Esophagus muscularis mucosa (tissue), 4 donors: ENCODE data around the gene TMED10. TPM values are rescaled to one million over a fixed set of nuclear protein-coding genes. Genes with fewer than 3 reads are reported as not detected.
A peak's percentile ranks its signal among the peaks of the same experiment; 100 is the strongest.

Source experiments
- DNase-seq: peaks from one replicate; pipeline ENCODE4 v3.0.0-alpha.2; 2017; ENCODE audit errors: extremely low spot score
- H3K27ac ChIP-seq, 4 donors: fragments of 200-600 bp; sonication (generic); replicated peaks in 1 of 4; 1 replicate in 3 of 4; 2 replicates in 1 of 4; pipeline ENCODE4 v1.5.1; 2016 to 2019; ENCODE audit warnings: mild to moderate bottlenecking in 1 of 4
- H3K27me3 ChIP-seq, 4 donors: fragments of 200-600 bp; sonication (generic); one replicate each; pipeline versions ENCODE4 v1.5.1 to v1.6.0; 2016 to 2019
- H3K36me3 ChIP-seq, 4 donors: fragments of 200-600 bp; sonication (generic); one replicate each; pipeline ENCODE4 v1.5.1; 2016 to 2019
- H3K4me1 ChIP-seq, 4 donors: fragments of 200-600 bp; sonication (generic); one replicate each; pipeline ENCODE4 v1.5.1; 2016 to 2019
- H3K4me3 ChIP-seq, 4 donors: fragments of 200-600 bp; sonication (generic); 1 replicate in 2 of 4; 2 replicates in 2 of 4; pipeline ENCODE4 v1.5.1; 2016 to 2019; ENCODE audit warnings: mild to moderate bottlenecking in 4 of 4, moderate library complexity in 1 of 4
- H3K9me3 ChIP-seq, 4 donors: fragments of 200-600 bp; sonication (generic); 1 replicate in 3 of 4; 2 replicates in 1 of 4; pipeline ENCODE4 v1.5.1; 2016 to 2019
- CTCF ChIP-seq, 3 experiments: fragments of 200-600 bp in 2 of 3; fragments of 450-650 bp in 1 of 3; sonication (generic) in 2 of 3; IDR thresholded peaks; one replicate each; pipeline ENCODE4 v1.5.1; 2017 to 2019; ENCODE audit warnings: antibody characterized with exemption in 3 of 3, mild to moderate bottlenecking in 2 of 3, moderate library complexity in 1 of 3
- EP300 ChIP-seq: sonication (generic); formaldehyde crosslinking; IDR thresholded peaks from one replicate; pipeline ENCODE4 v1.6.1; 2017; ENCODE audit warnings: antibody characterized with exemption
- POLR2A ChIP-seq: fragments of 450-650 bp; IDR thresholded peaks from one replicate; pipeline ENCODE4 v1.6.1; 2017; ENCODE audit warnings: antibody characterized with exemption, moderate library complexity, mild to moderate bottlenecking, low read depth
- POLR2AphosphoS5 ChIP-seq, 2 donors: sonication (generic); formaldehyde crosslinking; IDR thresholded peaks; one replicate each; pipeline ENCODE4 v1.6.1; 2017; ENCODE audit warnings: antibody characterized with exemption in 2 of 2
- WGBS: methylation state at CpG from one replicate; pipeline ENCODE4 v1.1.5; 2018; 5-methylcytosine and 5-hydroxymethylcytosine counted together
- intact Hi-C: fragments of 100-400 bp; cut with DNase I; formaldehyde crosslinking; loops from one replicate; pipeline ENCODE4 v1.15.1; 2023
- small RNA-seq, 3 donors: library from RNA; depleted of rRNA; stranded (forward); fragments of <200 nt; gene quantifications; one replicate each; pipeline ENCODE3, GENCODE V24; 2016
- total RNA-seq, 4 donors: library from RNA; depleted of rRNA; stranded (reverse); fragments of >200 nt; gene quantifications; one replicate each; pipeline versions ENCODE4 v1.1.0 to v1.2.1, GENCODE V29; 2016

Gene TMED10
- total RNA-seq, 4 donors from 2014 or later, result 115 to 164 (median 129) TPM

DNA sequence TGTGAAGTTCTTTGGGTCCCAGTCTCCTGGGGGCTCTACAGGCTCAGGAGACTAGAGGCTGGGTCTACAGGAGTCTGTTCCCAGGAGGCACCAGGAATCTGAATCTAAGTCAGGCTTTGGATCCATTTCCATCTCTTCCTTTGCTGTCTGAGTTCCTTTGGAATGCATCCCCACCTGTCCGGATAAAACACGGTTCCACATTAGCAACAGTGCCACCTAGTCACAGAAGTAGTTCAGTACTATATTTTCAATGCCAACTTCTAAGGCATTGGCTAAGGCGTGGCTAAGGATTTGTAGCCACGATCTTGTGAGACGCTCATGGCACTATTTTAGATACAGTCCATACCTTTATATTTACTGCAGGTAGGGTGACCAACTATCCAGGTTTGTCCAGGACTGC is 91.9 kb downstream of the TMED10 start:
- Histone ChIP-seq H3K36me3 (peaks cover 45 to 84% (median 66%) of the 10 kb centered on the region in 4 donors), H3K27ac (no peak overlapping the region), H3K4me1 (peaks cover 0 to 31% (median 28%) of the 10 kb centered on the region in 4 donors), H3K27me3 (no peaks in the 10 kb centered on the region), H3K4me3 (no peak overlapping the region), H3K9me3 (no peaks in the 10 kb centered on the region)
- no peak for DNase-seq
- intact Hi-C loops, result loop anchor here (10.0 kb wide), 2 partner anchors 80 to 170 kb away; partner anchors contain the start of gene EIF2B2
- TF ChIP-seq CTCF (IDR thresholded peaks at IDR 0.05), result peak in 2 of 3 experiments; percentile 4 to 12
- no peak for TF ChIP-seq POLR2AphosphoS5 (IDR thresholded peaks at IDR 0.05)
- WGBS, result 66% methylated on average over 5 of the region's 5 CpGs

GRCh38 chr14:75083271-75083670 is 93.1 kb downstream of the TMED10 start:
- 90% methylated on average over 1 of the region's 1 CpG for WGBS
- H3K36me3 ChIP-seq, result peaks cover 44 to 72% (median 54%) of the 10 kb centered on the region in 4 donors

DNA sequence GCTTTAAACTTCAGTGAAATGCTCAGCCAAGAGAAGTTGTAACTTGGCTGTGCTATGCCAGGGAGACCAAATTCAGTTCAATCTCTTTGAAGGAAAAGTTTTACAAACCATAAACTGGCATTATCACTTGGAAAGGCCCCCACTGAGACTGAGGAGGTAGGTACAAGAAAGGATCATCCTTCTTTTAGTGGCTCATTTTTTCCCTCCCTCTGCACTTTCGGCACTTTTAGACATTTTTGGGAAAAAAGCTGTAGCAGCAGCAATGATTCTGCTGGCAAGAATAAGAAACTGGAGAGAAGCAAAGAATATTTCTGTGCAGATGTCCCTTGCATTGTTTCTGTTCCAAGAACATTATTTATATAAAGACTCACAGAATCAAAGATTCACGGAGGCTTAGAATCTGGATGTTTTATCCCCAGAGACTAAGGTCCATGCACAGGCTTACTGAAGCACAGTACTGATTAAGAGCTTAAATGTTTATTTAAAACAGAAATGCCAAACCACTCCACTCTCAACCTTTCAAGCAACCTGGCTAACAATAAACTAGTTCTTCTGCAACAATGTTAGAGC is 94.7 kb downstream of the TMED10 start:
- H3K4me1 ChIP-seq, result peaks cover 0 to 26% (median 26%) of the 10 kb centered on the region in 4 donors
- H3K27ac ChIP-seq, result peak overlapping the region; percentile 33 to 73 (median 62)
- intact Hi-C loops, result loop anchor here (10.0 kb wide), 2 partner anchors 77 to 167 kb away; partner anchors contain the start of gene EIF2B2
- no peaks in the 10 kb centered on the region for H3K27me3 ChIP-seq
- peaks cover 29 to 57% (median 42%) of the 10 kb centered on the region in 4 donors for H3K36me3 ChIP-seq
- H3K4me3 ChIP-seq, result no peak overlapping the region
- TF ChIP-seq POLR2A, result no peak
- no peak for TF ChIP-seq EP300
- no peak for TF ChIP-seq POLR2AphosphoS5 (IDR thresholded peaks at IDR 0.05)
- TF ChIP-seq CTCF (IDR thresholded peaks at IDR 0.05), result no peak
- no peaks in the 10 kb centered on the region for H3K9me3 ChIP-seq
- 41% methylated on average over 2 of the region's 2 CpGs for WGBS
- DNase-seq, result no peak

More at GRCh38 chr14:75083271-75083670, 93.1 kb downstream of the TMED10 start:
- TF ChIP-seq POLR2AphosphoS5 (IDR thresholded peaks at IDR 0.05) (no peak), CTCF (IDR thresholded peaks at IDR 0.05) (no peak), POLR2A (no peak), EP300 (no peak)
- Histone ChIP-seq H3K27ac (no peak overlapping the region), H3K4me1 (peaks cover 0 to 28% (median 27%) of the 10 kb centered on the region in 4 donors), H3K9me3 (no peaks in the 10 kb centered on the region), H3K27me3 (no peaks in the 10 kb centered on the region), H3K4me3 (no peak overlapping the region)
- DNase-seq, result no peak
- intact Hi-C loops, result loop anchor here (10.0 kb wide), 2 partner anchors 78 to 168 kb away; partner anchors contain the start of gene EIF2B2

Small RNAs within 50 kb of the gene (small RNA-seq; reads per million reads assigned to genes)
- gene HIF1AP1 (0 reads per million in 3 donors), gene RNU4ATAC14P (0 reads per million in 3 donors)

Other genes with a start within 250 kb of the TMED10 start
- 10 to 100 TPM; 16.7 to 69.6 (median 18.4) TPM for gene PGF, start 221.0 kb downstream of the TMED10 start, total RNA-seq
- gene EIF2B2, start 173.7 kb downstream of the TMED10 start, total RNA-seq, result 10 to 100 TPM; 23.3 to 58.0 (median 45.9) TPM
- 10 to 100 TPM; 24.5 to 40.7 (median 32.9) TPM for gene MLH3, start 125.1 kb downstream of the TMED10 start, total RNA-seq
- 10 to 100 TPM in 3 of 4 donors, 1 to 10 TPM in 1; 9.1 to 20.3 (median 16.9) TPM for gene ACYP1, start 112.6 kb downstream of the TMED10 start, total RNA-seq
- 1 to 10 TPM; 4.3 to 7.1 (median 5.9) TPM for gene ZC2HC1C, start 107.0 kb downstream of the TMED10 start, total RNA-seq
- gene NEK9, start 49.6 kb downstream of the TMED10 start, total RNA-seq, result 100 to 1,000 TPM in 1 of 4 donors, 10 to 100 TPM in 3; 52.3 to 111 (median 79.0) TPM
- 100 to 1,000 TPM in 2 of 4 donors, 10 to 100 TPM in 2; 68.6 to 695 (median 143) TPM for gene FOS, start 102.2 kb upstream of the TMED10 start, total RNA-seq